ENCODE results near the gene UTP20.

DNA sequence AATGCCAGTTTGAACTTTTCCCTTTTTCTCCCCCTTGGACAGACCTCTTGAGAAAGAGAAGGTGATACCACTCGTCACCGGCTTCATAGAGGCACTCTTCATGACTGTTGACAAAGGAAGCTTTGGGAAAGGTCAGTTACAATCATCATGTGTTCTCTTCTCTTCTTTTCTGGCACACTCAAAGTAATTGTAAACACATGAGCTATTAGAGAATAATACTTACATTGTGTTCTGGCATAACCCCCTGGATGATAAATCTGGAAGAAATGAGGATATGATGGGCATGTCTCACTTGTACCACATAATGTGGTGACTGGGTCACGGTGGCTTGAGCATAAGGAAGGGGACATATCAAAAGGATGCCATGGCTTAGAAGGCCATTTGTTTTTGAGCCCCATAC, 20.0 kb downstream of the UTP20 start:
- TF ChIP-seq EZH2 (IDR thresholded peaks at IDR 0.05; ENCODE audit: borderline replicate concordance, low read depth, low read length, severe bottlenecking), result no peak
- TF ChIP-seq, protein P1, sequence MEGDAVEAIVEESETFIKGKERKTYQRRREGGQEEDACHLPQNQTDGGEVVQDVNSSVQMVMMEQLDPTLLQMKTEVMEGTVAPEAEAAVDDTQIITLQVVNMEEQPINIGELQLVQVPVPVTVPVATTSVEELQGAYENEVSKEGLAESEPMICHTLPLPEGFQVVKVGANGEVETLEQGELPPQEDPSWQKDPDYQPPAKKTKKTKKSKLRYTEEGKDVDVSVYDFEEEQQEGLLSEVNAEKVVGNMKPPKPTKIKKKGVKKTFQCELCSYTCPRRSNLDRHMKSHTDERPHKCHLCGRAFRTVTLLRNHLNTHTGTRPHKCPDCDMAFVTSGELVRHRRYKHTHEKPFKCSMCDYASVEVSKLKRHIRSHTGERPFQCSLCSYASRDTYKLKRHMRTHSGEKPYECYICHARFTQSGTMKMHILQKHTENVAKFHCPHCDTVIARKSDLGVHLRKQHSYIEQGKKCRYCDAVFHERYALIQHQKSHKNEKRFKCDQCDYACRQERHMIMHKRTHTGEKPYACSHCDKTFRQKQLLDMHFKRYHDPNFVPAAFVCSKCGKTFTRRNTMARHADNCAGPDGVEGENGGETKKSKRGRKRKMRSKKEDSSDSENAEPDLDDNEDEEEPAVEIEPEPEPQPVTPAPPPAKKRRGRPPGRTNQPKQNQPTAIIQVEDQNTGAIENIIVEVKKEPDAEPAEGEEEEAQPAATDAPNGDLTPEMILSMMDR (IDR thresholded peaks at IDR 0.05; ENCODE audit: borderline replicate concordance, extremely low read depth, low read length, poor library complexity, severe bottlenecking), result no peak
